ENCODE data around the gene ERBIN.
A peak's percentile ranks its signal among the peaks of the same experiment; 100 is the strongest.

ERBIN gene

GRCh38 chr5:65981969-65982619 lies 55.7 kb downstream of the ERBIN start:
- Histone ChIP-seq H3K27ac (peak overlapping the region in 1 of 11 experiments; percentile 24; a peak in 2 of 22 replicates), H3K9me3 (replicated peaks in 1 of 11) (peaks cover 0 to 52% (median 33%) of the 10 kb centered on the region in 11 experiments; a peak in 18 of 22 replicates), H3K4me1 (peaks cover 0 to 43% (median 3%) of the 10 kb centered on the region in 10 experiments; a peak in 8 of 20 replicates), H3K27me3 (no peaks in the 10 kb centered on the region), H3K4me3 (no peak overlapping the region), H3K36me3 (peaks cover 24 to 72% (median 50%) of the 10 kb centered on the region in 11 experiments), H3K9ac (no peak overlapping the region), H4K20me1 (peaks cover 16 to 95% (median 47%) of the 10 kb centered on the region in 11 experiments; a peak in 20 of 22 replicates), H3K4me2 (no peak overlapping the region)
- TF ChIP-seq Cebpa-rat (IDR thresholded peaks at IDR 0.05), result no peak

- no peak overlapping the region for H3K4me3 ChIP-seq
- H4K20me1 ChIP-seq, result peaks cover 16 to 100% (median 52%) of the 10 kb centered on the region in 11 experiments; a peak in 21 of 22 replicates
- H3K9me3 ChIP-seq (replicated peaks in 1 of 11), result peaks cover 0 to 52% (median 30%) of the 10 kb centered on the region in 11 experiments; a peak in 18 of 22 replicates
- H3K9ac ChIP-seq, result no peak overlapping the region
- no peaks in the 10 kb centered on the region for H3K27me3 ChIP-seq
- TF ChIP-seq Cebpa-rat (IDR thresholded peaks at IDR 0.05), result no peak
- peaks cover 0 to 49% (median 5%) of the 10 kb centered on the region in 10 experiments; a peak in 9 of 20 replicates for H3K4me1 ChIP-seq
- no peak overlapping the region for H3K4me2 ChIP-seq
- peaks cover 24 to 72% (median 50%) of the 10 kb centered on the region in 11 experiments for H3K36me3 ChIP-seq
- H3K27ac ChIP-seq, result peak overlapping the region in 1 of 11 experiments; percentile 24; a peak in 2 of 22 replicates
Measured at GRCh38 chr5:65982635-65983034, 56.3 kb downstream of the ERBIN start.

DNA sequence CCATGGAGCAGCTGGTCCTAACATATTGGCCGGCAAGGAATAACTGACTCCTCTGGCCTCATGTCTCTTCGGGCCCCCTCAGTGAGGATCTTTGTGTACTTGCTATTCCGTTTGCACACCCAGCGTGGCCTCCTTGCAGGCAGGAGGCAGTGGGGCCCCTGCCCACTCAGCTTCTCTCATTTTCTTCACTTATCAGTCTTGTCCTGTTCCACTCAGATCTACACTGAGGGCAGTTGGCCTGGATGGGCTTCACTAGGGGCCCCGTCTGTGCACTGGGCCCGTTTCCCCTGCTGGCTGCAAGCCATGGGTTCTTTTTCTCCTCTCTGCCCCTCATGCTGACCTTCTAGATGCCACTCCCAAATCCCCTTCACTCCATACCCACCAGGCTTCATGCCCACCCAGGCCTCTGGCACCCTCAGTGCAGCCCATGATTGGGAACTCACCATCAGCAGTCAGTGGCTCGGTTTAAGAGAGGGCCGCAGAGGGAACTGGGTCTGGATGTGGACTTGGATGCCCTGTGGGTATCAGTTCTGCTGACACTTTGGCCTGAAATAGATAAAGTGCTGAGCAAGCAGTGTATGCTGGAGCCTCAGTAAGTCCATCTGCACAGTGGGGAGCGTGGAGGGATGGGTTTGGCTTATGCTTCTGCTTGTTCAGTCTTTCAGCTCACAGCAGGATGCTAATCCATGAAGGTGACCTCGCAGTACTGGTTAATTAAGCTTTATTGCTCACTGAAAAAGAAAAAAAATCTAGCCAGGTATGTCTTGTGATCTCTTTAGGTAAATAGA lies 57.9 kb downstream of the ERBIN start:
- Histone ChIP-seq H3K4me2 (peak overlapping the region in 2 of 11 experiments; percentile 27 to 50; a peak in 3 of 22 replicates), H3K9ac (no peak overlapping the region), H3K4me1 (peaks cover 3 to 65% (median 13%) of the 10 kb centered on the region in 10 experiments; a peak in 14 of 20 replicates), H3K27ac (no peak overlapping the region), H3K9me3 (replicated peaks in 1 of 11) (peaks cover 0 to 36% (median 13%) of the 10 kb centered on the region in 11 experiments; a peak in 17 of 22 replicates), H3K4me3 (no peak overlapping the region), H4K20me1 (peaks cover 19 to 100% (median 68%) of the 10 kb centered on the region in 11 experiments), H3K27me3 (no peaks in the 10 kb centered on the region), H3K36me3 (peaks cover 12 to 69% (median 37%) of the 10 kb centered on the region in 11 experiments)
- TF ChIP-seq Cebpa-rat (IDR thresholded peaks at IDR 0.05), result no peak

- Histone ChIP-seq H3K4me2 (no peak overlapping the region), H3K27me3 (no peaks in the 10 kb centered on the region), H3K9ac (no peak overlapping the region), H4K20me1 (peaks cover 19 to 100% (median 75%) of the 10 kb centered on the region in 11 experiments), H3K4me1 (peaks cover 3 to 70% (median 15%) of the 10 kb centered on the region in 10 experiments; a peak in 14 of 20 replicates), H3K36me3 (peaks cover 23 to 64% (median 43%) of the 10 kb centered on the region in 11 experiments), H3K4me3 (no peak overlapping the region), H3K9me3 (replicated peaks in 1 of 11) (peaks cover 0 to 23% (median 9%) of the 10 kb centered on the region in 11 experiments; a peak in 7 of 22 replicates), H3K27ac (no peak overlapping the region)
- TF ChIP-seq Cebpa-rat (IDR thresholded peaks at IDR 0.05), result no peak
Measured at GRCh38 chr5:65986050-65986451, 59.7 kb downstream of the ERBIN start.

DNA sequence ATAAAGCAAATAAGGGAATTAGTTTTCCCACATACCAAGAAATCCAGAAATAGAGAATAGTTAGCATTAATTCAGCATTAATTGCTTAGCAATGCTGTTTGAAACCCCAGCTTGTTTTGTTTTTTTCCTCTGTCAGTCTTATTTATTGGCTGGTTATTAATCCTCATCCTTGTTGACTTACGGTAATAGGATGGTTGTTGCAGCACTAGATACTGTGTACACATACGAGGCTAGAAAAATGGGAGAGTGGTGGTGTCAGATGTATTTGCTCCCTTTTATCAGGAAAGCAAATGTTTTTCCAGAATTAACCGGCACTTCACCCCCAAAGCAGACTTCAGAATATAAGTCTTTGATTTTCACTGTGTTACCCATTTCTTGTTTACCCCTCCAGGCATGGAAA lies 60.4 kb downstream of the ERBIN start:
- Histone ChIP-seq H3K27me3 (no peaks in the 10 kb centered on the region), H3K36me3 (peaks cover 28 to 72% (median 48%) of the 10 kb centered on the region in 11 experiments), H3K4me2 (0 out of 22 replicates have a peak overlapping the region, but pooled peaks of 1 of the 11 experiments have one; percentile 43), H3K9me3 (replicated peaks in 1 of 11) (peaks cover 0 to 21% (median 4%) of the 10 kb centered on the region in 11 experiments; a peak in 7 of 22 replicates), H3K9ac (no peak overlapping the region), H3K27ac (no peak overlapping the region), H3K4me1 (peaks cover 3 to 70% (median 15%) of the 10 kb centered on the region in 10 experiments; a peak in 14 of 20 replicates), H4K20me1 (peaks cover 19 to 100% (median 71%) of the 10 kb centered on the region in 11 experiments), H3K4me3 (no peak overlapping the region)
- TF ChIP-seq Cebpa-rat (IDR thresholded peaks at IDR 0.05), result no peak

GRCh38 chr5:65987982-65988381 lies 61.6 kb downstream of the ERBIN start:
- TF ChIP-seq Cebpa-rat (IDR thresholded peaks at IDR 0.05), result no peak
- Histone ChIP-seq H3K9ac (no peak overlapping the region), H4K20me1 (peaks cover 19 to 100% (median 72%) of the 10 kb centered on the region in 11 experiments), H3K27me3 (no peaks in the 10 kb centered on the region), H3K27ac (no peak overlapping the region), H3K4me1 (peaks cover 3 to 64% (median 15%) of the 10 kb centered on the region in 10 experiments; a peak in 14 of 20 replicates), H3K4me2 (peak overlapping the region in 4 of 11 experiments; percentile 27 to 60 (median 40); a peak in 5 of 22 replicates), H3K4me3 (no peak overlapping the region), H3K9me3 (replicated peaks in 1 of 11) (peaks cover 0 to 12% (median 4%) of the 10 kb centered on the region in 11 experiments; a peak in 6 of 22 replicates), H3K36me3 (peaks cover 36 to 83% (median 49%) of the 10 kb centered on the region in 11 experiments)

DNA sequence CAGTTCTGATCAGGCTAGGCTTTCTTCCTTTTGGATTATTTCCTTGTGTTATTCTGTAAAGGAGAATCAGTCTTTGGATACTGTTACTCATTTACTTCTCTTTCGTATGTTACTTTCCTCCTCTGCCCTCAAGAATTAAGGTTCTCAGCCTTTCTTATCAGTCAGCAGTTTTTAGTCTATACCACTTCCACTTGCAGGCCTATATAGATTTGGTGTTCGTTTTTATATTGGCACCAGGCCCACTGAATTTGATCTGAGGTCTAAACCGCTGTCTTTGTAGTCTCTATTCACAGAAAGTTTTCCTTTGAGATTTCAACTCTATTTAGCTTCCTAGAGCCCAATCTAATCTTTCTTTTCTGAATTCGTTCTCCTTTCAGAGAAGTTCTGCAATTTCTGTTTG lies 62.8 kb downstream of the ERBIN start:
- Histone ChIP-seq H3K4me1 (peaks cover 3 to 56% (median 15%) of the 10 kb centered on the region in 10 experiments; a peak in 14 of 20 replicates), H3K36me3 (peaks cover 36 to 87% (median 52%) of the 10 kb centered on the region in 11 experiments), H3K4me2 (peak overlapping the region in 5 of 11 experiments; percentile 7 to 86 (median 48); a peak in 6 of 22 replicates), H3K27ac (no peak overlapping the region), H3K4me3 (no peak overlapping the region), H3K27me3 (no peaks in the 10 kb centered on the region), H3K9ac (no peak overlapping the region), H4K20me1 (peaks cover 12 to 100% (median 63%) of the 10 kb centered on the region in 11 experiments; a peak in 20 of 22 replicates), H3K9me3 (replicated peaks in 1 of 11) (peaks cover 0 to 5% (median under 1%) of the 10 kb centered on the region in 11 experiments; a peak in 3 of 22 replicates)
- no peak for TF ChIP-seq Cebpa-rat (IDR thresholded peaks at IDR 0.05)

DNA sequence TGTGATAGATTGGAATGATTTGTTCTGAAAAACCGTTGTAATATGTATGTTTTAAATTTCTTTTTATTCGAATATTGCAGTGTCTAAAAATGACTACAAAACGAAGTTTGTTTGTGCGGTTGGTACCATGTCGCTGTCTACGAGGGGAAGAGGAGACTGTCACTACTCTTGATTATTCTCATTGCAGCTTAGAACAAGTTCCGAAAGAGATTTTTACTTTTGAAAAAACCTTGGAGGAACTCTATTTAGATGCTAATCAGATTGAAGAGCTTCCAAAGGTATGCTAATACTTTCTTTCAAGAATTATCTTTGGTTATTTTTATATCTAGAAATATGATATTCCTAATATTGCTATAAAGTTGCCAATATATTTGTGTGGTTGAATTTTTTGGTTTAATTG lies 66.3 kb downstream of the ERBIN start:
- TF ChIP-seq Cebpa-rat (IDR thresholded peaks at IDR 0.05), result no peak
- Histone ChIP-seq H3K36me3 (peaks cover 52 to 92% (median 78%) of the 10 kb centered on the region in 11 experiments), H3K4me3 (no peak overlapping the region), H3K27me3 (no peaks in the 10 kb centered on the region), H3K4me1 (peaks cover 0 to 21% (median 12%) of the 10 kb centered on the region in 10 experiments; a peak in 13 of 20 replicates), H3K4me2 (no peak overlapping the region), H3K9me3 (replicated peaks in 1 of 11) (peaks cover 0 to 6% (median 0%) of the 10 kb centered on the region in 11 experiments; a peak in 2 of 22 replicates), H3K9ac (no peak overlapping the region), H4K20me1 (peaks cover 4 to 100% (median 28%) of the 10 kb centered on the region in 11 experiments; a peak in 18 of 22 replicates), H3K27ac (no peak overlapping the region)
